ENCODE data around the gene OSBPL9.
A peak's percentile ranks its signal among the peaks of the same experiment; 100 is the strongest.
"Not testable (repeated sequence)": the region's sequence is repeated elsewhere in the genome, so short reads cannot be mapped to it uniquely, and the experiment has no call there.

OSBPL9 gene

GRCh38 chr1:51712590-51712989, 95.7 kb downstream of the OSBPL9 start:
- DNase-seq = no peak

DNA sequence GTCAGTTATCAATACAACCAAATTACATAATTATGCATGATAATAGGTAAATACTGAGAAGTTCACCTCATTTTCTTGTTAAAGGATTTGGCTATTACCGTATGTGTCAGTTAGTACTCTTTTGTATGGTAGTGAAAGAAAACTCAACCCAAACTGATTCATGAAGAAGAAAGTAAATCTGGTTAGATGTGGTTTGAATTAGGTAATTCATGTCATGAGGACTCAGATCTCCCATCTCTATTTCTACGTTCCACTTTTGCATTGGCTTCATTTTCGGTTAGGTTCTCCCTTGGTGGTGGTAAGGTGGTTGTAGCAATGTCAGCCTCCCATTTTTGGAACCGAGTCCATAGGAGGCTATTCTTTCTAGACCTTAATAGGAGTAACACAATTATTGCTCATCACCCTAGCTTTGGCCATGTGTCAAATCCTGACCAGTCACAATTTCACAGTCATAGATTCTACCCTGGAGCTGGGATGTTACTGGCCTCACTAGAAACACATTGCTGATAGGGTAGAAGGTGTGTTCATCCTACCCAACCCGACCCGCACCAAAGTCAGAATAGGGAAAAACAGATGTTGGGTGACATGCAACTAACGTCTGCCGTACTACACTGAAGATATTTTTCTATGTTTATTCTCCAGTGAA, 97.6 kb downstream of the OSBPL9 start:
- DNase-seq = no peak

DNA sequence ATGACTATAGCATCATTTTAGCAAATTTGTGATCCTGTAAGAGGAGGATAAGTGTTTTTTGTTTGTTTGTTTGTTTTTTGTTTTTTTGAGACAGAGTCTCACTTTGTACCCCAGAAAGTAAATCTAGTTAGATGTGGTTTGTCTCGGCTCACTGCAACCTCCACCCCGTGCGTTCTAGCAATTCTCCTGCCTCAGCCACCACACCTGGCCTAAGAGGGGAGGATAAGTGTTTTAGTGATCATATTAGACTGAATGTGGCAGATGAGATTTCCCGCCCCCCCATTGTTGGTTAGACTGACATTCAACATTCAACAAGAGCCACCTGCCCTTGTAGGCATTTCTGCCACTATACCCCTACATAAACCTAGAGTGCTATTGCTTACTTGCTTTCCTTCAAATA, 98.5 kb downstream of the OSBPL9 start:
- DNase-seq = no peak

DNA sequence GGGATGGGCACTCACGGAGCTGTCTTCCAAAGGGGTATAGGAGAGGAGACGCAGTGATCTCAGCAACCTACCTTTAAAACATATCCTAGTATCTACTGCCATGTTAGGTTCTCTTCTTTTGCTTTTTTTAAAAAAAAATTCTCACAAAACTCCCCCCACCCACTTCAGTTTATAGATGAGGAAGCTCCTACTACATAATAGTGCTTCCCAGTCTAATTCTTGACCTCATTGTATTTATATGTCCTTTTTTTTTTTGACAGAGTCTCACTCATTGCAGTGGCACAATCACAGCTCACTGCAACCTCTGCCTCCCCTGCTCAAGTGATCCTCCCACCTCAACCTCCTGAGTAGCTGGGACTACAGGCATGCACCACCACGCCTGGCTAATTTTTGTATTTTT, 99.9 kb downstream of the OSBPL9 start:
- no peak for DNase-seq

GRCh38 chr1:51717842-51718241, 101.0 kb downstream of the OSBPL9 start:
- DNase-seq = no peak

DNA sequence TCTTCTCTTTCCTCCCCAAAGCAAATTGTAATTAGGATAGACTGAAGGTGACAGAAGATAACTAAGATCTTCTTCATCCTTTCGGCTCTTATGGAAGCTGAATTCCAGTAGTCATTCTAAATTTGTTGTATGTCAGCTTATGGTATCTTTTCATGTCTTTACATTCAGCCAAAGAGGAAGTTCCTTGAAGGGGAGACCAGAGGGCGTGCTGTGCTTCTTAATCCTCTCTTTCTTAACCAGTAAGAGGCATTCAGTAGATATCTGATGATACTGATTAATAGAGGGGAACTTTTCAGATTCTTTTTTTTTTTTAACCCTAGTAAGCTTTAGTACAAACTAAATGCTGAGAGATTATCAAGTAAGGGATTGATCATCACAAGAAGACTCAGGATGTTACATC, 102.3 kb downstream of the OSBPL9 start:
- DNase-seq = no peak

DNA sequence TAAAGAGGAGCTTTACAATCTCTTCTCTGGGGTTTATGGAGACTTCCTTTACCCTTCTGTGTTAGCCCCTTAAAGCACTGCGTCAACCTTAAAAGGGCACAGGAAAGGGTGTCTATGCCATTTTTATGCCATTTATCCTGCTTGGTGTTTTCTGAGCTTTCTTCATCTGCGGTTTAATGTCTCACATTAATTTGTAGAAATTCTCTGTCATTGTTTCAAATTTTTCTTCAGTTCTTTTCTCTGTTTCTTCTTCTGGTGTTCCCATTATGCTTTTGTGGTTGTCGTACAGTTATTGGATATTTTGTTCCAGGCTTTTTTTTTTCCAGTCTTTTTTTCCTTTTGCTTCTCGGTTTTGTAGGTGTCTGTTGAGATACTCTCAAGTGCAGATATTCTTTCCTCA, 107.9 kb downstream of the OSBPL9 start:
- DNase-seq = no peak

- no peak for DNase-seq
Measured at GRCh38 chr1:51726051-51726450, 109.2 kb downstream of the OSBPL9 start.

GRCh38 chr1:51726544-51727225, 109.8 kb downstream of the OSBPL9 start:
- no peak for DNase-seq

DNA sequence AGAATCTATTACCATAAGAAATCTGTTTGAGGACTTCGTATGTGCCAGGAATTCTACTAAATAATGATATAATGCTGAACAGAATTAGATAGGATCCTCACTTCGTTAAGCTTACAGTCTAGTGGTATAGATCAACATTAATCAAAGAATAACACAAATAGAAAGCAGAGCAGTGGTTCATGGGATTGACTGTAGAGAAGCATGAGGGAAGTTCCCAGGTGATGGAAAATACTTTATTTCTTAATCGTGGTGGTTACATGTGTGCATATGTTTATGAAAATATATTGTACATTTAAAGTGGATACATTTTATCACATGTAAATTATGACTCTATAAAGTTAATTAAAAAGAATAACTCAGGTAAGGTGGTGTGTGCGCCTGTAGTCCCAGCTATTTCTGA, 110.5 kb downstream of the OSBPL9 start:
- DNase-seq = no peak

GRCh38 chr1:51728611-51729155, 111.8 kb downstream of the OSBPL9 start:
- no peak for DNase-seq

DNA sequence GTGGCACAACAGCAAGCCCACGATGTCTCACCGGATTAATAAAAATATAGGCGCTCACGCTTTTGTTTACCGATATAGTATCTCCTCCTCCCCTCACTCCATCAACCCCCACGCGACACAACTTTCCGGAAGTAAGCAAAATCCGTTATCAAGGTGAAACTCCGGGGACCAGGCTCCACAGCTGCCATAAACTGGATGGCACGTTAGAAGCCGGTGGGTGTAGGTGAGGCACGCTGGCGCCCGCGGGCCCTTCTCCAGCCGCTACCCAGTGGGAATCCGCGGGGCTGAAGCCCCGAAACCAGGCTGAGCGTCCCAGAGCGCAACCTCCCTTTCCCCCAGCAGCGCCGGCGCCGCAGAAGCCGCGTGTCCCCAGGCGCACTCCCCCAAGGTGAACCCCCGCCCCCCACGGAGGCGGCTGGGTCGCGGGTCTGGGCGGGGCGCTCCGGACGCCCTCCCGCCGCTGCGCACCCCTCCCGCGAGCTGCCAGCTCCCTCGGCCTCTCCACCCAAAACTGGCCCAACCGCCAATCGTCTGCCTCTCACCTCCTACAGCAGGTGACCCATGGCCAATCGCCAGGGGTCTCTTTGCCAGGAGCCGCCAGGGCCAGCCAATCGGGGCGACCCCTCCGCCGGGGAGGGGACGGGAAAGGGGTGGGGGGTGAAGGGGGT, 112.4 kb downstream of the OSBPL9 start:
- peak; percentile 87 to 90 for DNase-seq

DNA sequence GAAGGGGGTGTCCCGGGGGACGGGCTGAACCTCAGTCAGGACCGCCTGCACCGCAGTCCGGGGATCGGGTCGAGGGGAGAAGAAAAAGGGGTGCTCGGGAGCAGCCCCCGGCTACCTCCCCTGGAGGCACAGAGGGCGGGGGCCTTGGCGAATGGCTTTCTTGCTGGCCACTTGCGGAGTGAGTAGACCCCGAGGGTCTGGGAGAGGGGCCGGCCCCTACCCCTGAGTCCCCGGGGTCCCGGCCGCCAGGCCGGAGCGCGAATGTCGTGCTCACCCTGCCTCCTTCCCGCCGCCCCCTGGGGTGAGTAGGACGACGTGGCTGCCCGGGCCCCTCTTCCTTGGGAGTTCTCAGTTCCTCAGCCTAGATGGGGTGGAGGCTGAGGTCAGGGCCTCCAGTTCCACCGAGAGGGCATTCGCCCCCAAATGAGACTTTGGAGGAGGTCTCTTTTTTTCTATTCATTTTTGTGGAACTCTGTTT, 113.0 kb downstream of the OSBPL9 start:
- DNase-seq = no peak

- DNase-seq = no peak
Measured at GRCh38 chr1:51731998-51732397, 115.1 kb downstream of the OSBPL9 start.

GRCh38 chr1:51732701-51733425, 116.0 kb downstream of the OSBPL9 start:
- DNase-seq = no peak

- not testable (repeated sequence) for DNase-seq
Measured at GRCh38 chr1:51733426-51733774, 116.5 kb downstream of the OSBPL9 start.

GRCh38 chr1:51733793-51734522, 117.1 kb downstream of the OSBPL9 start:
- DNase-seq = no peak

DNA sequence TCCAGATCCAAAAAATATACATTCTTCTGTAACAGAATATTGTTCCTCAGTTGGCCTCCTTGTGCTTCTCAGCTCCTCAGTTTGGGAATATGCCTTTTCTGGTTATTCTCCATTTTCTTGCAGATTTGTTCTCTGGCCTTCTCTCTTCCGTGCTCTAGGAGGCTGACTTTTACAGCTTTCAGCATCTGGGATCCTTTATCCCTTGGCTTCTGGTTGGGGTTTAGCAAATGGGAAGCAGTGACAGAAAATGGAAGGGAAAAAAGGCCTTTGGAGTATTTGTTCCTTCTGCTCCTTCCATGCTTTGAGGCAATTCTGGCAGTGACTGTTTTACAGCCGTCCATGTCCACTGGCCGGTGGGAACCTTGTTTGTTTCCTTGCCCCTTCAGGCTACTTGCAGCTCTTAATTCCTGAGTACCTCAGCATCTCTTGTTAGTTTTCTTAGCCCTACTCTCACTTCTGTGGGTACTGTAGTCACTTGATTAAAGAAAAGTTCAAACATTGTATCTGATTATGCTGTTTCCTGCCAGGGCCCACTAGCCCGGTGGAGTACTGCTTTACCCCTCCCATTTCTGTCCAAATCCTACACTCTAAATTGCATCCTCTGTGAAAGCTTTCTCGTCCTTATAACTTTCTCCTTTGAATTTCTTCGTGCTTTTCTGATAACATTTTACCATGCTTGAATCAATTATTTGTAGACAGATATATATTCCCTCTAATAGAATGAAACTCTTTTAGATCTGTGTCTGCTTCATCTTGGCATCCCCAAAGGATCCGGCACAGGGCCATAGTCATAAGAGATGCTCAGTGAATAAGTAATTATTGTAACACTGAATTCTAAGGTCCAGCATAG, 118.2 kb downstream of the OSBPL9 start:
- no peak for DNase-seq

- DNase-seq = no peak
Measured at GRCh38 chr1:51735746-51736254, 118.9 kb downstream of the OSBPL9 start.

DNA sequence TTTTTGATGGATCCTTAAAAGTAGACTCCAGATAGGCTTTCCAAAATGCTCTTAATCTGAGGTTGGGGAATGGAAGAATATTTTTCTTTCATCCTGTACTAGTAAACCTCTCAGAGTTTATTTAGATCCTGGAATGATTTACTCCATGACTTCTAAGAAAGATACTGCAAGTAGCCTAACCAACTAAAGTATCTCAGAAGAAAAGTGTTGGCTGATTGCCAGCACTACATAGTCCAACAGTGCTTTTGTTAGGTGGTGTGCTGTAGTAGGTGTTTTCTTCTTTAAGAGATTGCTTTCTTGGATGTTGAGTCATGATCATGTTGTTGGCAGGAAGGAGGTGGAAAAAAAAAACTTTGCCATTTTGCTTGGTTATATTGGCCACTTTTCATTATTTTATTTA, 119.8 kb downstream of the OSBPL9 start:
- no peak for DNase-seq

DNA sequence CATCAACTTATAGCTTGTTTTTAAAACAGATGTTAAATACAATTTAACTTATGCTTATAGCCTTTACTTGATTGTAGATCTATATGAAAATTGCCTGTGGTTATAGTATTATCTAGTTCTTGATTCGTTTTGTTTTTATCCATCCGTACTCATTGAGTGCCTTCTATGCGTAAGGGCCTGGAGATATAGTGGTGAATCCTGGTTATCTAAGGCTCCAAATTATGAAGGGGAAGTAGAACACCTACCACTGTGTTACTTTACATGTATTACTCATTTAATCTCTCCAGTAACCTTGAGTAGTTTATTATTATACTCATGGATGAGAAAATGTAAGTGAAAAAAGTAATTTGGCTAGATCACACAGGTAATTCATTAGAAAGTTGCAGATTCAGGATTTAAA, 121.8 kb downstream of the OSBPL9 start:
- no peak for DNase-seq

Data from activated CD4-positive, alpha-beta T cell treated with anti-CD3 and anti-CD28 coated beads, Interleukin-2, amount 50 U/mL, for 4 hours (primary cell).